WTC11 (cell line): Measurements from ENCODE around the gene CA5B. TPM values are rescaled to one million over a fixed set of nuclear protein-coding genes. Genes with fewer than 3 reads are reported as not detected.

Experiments used
- ATAC-seq: fragments of 200-7000 bp; cut with Tn5 transposase; 2 replicates; pipeline ENCODE4 v1.10.0; 2021; ENCODE audit warnings: mild to moderate bottlenecking, moderate library complexity
- CTCF ChIA-PET: fragments of 300-600 bp; sonication (Branson Sonifier 250); formaldehyde crosslinking; loops from one replicate; lab custom pipeline; 2021; ENCODE audit warnings: antibody characterized with exemption; lab: Charles Lee
- POLR2A ChIA-PET: fragments of 350-600 bp; sonication (Branson Sonifier 250); formaldehyde crosslinking; loops from one replicate; lab custom pipeline; 2021; ENCODE audit warnings: antibody characterized with exemption; lab: Charles Lee
- DNase-seq: peaks from one replicate; pipeline ENCODE4 v3.0.0; 2021; ENCODE audit warnings: low spot score
- H3K27ac Mint-ChIP-seq: 2 replicates; pipeline ENCODE4 v1.8.0; 2021; ENCODE audit warnings: mixed read lengths
- H3K27me3 Mint-ChIP-seq: 2 replicates; pipeline ENCODE4 v1.8.0; 2021; ENCODE audit warnings: low read depth, mild to moderate bottlenecking, moderate library complexity, mixed read lengths
- H3K36me3 Mint-ChIP-seq: 2 replicates; pipeline ENCODE4 v1.8.0; 2021; ENCODE audit warnings: mixed read lengths
- H3K4me1 Mint-ChIP-seq: 2 replicates; pipeline ENCODE4 v1.8.0; 2022; ENCODE audit warnings: mixed read lengths
- H3K4me3 Mint-ChIP-seq: 2 replicates; pipeline ENCODE4 v1.8.0; 2021; ENCODE audit warnings: mild to moderate bottlenecking, moderate library complexity, mixed read lengths
- H3K9me3 Mint-ChIP-seq: 2 replicates; pipeline ENCODE4 v1.8.0; 2021; ENCODE audit warnings: mixed read lengths
- EMX1 ChIP-seq: fragments of 250-450 bp; sonication (Bioruptor Pico); IDR thresholded peaks from 2 replicates; pipeline ENCODE4 v1.8.0; 2021; ENCODE audit warnings: mild to moderate bottlenecking
- GABPB1 ChIP-seq: sonication (generic); formaldehyde crosslinking; IDR thresholded peaks from 2 replicates; pipeline ENCODE4 v1.8.1; 2023; ENCODE audit warnings: mild to moderate bottlenecking, missing genetic modification reagents
- IRF1 ChIP-seq: sonication (generic); formaldehyde crosslinking; IDR thresholded peaks from 2 replicates; pipeline ENCODE4 v1.8.0; 2023; ENCODE audit warnings: missing genetic modification reagents
- MXD4 ChIP-seq: fragments of 250-450 bp; sonication (Bioruptor Pico); IDR thresholded peaks from 2 replicates; pipeline ENCODE4 v1.8.0; 2021; ENCODE audit warnings: mild to moderate bottlenecking, moderate library complexity, borderline replicate concordance
- PRDM15 ChIP-seq: sonication (generic); formaldehyde crosslinking; IDR thresholded peaks from 2 replicates; pipeline ENCODE4 v1.8.0; 2022; ENCODE audit warnings: missing genetic modification reagents
- PRRX2 ChIP-seq: fragments of 250-450 bp; sonication (Bioruptor Pico); IDR thresholded peaks from 2 replicates; pipeline ENCODE4 v1.8.0; 2021; ENCODE audit warnings: mild to moderate bottlenecking
- TEAD1 ChIP-seq: sonication (generic); formaldehyde crosslinking; IDR thresholded peaks from 2 replicates; pipeline ENCODE4 v1.8.0; 2022; ENCODE audit warnings: mild to moderate bottlenecking, missing genetic modification reagents
- ZNF121 ChIP-seq: sonication (generic); formaldehyde crosslinking; IDR thresholded peaks from 2 replicates; pipeline ENCODE4 v1.8.0; 2023; ENCODE audit warnings: missing genetic modification reagents
- ZNF317 ChIP-seq: sonication (generic); formaldehyde crosslinking; IDR thresholded peaks from 2 replicates; pipeline ENCODE4 v1.8.1; 2023; ENCODE audit warnings: low read depth, mild to moderate bottlenecking, moderate library complexity, missing genetic modification reagents, borderline replicate concordance
- ZNF423 ChIP-seq: fragments of 250-450 bp; sonication (Bioruptor Pico); IDR thresholded peaks from 2 replicates; pipeline ENCODE4 v2.1.2; 2022; ENCODE audit warnings: mild to moderate bottlenecking, moderate library complexity
- total RNA-seq: library from RNA; stranded (reverse); gene quantifications from 3 replicates; pipeline ENCODE4 v1.2.3, GENCODE V29; 2021
- TF ChIP-seq, protein P1 (sequence below): sonication (generic); formaldehyde crosslinking; IDR thresholded peaks from 2 replicates; pipeline ENCODE4 v1.8.0; 2022; ENCODE audit warnings: mild to moderate bottlenecking, missing genetic modification reagents
- TF ChIP-seq, protein P2 (sequence below): sonication (generic); formaldehyde crosslinking; IDR thresholded peaks from 2 replicates; pipeline ENCODE4 v1.8.1; 2023; ENCODE audit warnings: mild to moderate bottlenecking, missing genetic modification reagents, borderline replicate concordance
- TF ChIP-seq, protein P3 (sequence below): fragments of 250-450 bp; sonication (Bioruptor Pico); conservative IDR thresholded peaks from 2 replicates; pipeline ENCODE4 v1.9.0; 2021; ENCODE audit warnings: mild to moderate bottlenecking
- TF ChIP-seq, protein P4 (sequence below): fragments of 250-450 bp; sonication (Bioruptor Pico); IDR thresholded peaks from 2 replicates; pipeline ENCODE4 v2.1.2; 2022; ENCODE audit warnings: mild to moderate bottlenecking, moderate library complexity
- TF ChIP-seq, protein P5 (sequence below): sonication (generic); formaldehyde crosslinking; IDR thresholded peaks from 2 replicates; pipeline ENCODE4 v1.8.0; 2022; ENCODE audit warnings: mild to moderate bottlenecking, missing genetic modification reagents

CA5B gene
- total RNA-seq, 1 experiment from 2014 or later, result 9.0 TPM

DNA sequence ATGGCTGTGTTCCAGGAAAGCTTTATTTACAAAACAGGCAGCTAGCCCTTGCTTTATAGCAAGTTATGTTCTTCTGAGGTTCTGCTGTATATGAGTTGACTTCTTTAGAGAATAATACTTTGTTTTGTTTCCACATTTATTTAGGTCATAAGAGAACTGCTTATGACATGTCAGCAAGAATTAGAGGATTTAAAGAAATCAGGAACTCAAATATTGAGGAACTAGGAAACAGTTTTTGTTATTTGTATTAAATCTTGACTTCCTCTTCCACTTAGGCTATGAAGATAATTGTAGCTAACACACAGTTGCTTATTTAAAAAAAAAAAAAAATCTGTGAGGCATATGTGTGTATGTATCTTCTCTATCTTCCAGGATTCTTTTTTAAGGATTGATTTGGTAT, 66.5 kb downstream of the CA5B start:
- CTCF ChIA-PET, result no interaction called here
- POLR2A ChIA-PET, result no interaction called here
- Mint-ChIP-seq H3K4me3 (no peak overlapping the region), H3K27ac (no peak overlapping the region), H3K36me3 (peaks cover 32% of the 10 kb centered on the region), H3K4me1 (no peaks in the 10 kb centered on the region)
- DNase-seq, result no peak
- no peak for TF ChIP-seq PRDM15
- no peak for TF ChIP-seq ZNF423
- no peak for TF ChIP-seq IRF1
- TF ChIP-seq, protein P1, sequence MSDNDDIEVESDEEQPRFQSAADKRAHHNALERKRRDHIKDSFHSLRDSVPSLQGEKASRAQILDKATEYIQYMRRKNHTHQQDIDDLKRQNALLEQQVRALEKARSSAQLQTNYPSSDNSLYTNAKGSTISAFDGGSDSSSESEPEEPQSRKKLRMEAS (CRISPR knock-in tag), result no peak
- TF ChIP-seq TEAD1 (CRISPR knock-in tag), result no peak
- TF ChIP-seq ZNF121, result no peak
- TF ChIP-seq, protein P2, sequence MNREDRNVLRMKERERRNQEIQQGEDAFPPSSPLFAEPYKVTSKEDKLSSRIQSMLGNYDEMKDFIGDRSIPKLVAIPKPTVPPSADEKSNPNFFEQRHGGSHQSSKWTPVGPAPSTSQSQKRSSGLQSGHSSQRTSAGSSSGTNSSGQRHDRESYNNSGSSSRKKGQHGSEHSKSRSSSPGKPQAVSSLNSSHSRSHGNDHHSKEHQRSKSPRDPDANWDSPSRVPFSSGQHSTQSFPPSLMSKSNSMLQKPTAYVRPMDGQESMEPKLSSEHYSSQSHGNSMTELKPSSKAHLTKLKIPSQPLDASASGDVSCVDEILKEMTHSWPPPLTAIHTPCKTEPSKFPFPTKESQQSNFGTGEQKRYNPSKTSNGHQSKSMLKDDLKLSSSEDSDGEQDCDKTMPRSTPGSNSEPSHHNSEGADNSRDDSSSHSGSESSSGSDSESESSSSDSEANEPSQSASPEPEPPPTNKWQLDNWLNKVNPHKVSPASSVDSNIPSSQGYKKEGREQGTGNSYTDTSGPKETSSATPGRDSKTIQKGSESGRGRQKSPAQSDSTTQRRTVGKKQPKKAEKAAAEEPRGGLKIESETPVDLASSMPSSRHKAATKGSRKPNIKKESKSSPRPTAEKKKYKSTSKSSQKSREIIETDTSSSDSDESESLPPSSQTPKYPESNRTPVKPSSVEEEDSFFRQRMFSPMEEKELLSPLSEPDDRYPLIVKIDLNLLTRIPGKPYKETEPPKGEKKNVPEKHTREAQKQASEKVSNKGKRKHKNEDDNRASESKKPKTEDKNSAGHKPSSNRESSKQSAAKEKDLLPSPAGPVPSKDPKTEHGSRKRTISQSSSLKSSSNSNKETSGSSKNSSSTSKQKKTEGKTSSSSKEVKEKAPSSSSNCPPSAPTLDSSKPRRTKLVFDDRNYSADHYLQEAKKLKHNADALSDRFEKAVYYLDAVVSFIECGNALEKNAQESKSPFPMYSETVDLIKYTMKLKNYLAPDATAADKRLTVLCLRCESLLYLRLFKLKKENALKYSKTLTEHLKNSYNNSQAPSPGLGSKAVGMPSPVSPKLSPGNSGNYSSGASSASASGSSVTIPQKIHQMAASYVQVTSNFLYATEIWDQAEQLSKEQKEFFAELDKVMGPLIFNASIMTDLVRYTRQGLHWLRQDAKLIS (CRISPR knock-in tag), result no peak
- no peak for TF ChIP-seq PRRX2 (CRISPR knock-in tag)
- TF ChIP-seq, protein P3, sequence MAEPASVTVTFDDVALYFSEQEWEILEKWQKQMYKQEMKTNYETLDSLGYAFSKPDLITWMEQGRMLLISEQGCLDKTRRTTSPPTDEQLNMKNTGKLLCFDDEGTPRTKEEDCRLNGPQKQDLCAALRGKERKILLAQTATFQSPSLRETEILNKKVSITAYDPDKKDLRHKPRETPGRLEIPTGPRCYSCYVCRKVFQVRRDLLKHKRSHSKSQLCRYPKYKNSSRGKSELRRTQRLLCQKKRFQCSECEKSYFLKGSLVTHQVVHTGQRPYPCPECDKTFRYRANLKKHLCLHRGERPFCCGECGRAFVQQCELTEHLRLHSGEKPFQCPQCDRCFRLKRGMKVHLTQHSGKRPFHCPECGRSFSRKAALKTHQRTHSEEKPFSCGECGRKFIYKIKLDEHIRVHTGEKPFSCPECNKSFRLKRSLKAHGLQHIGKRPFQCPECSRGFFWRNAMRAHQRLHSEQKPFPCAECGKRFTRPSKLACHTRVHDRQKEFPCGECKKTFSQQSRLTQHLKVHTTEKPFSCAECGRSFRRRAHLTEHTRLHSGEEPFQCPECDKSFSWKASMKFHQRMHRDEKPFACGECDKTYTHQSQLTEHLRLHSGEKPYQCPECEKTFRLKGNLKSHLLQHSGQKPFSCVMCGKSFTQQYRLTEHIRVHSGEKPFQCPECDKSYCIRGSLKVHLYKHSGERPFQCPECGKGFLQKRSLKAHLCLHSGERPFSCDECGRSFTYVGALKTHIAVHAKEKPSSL (CRISPR knock-in tag), result no peak
- TF ChIP-seq GABPB1 (CRISPR knock-in tag), result no peak
- TF ChIP-seq, protein P4, sequence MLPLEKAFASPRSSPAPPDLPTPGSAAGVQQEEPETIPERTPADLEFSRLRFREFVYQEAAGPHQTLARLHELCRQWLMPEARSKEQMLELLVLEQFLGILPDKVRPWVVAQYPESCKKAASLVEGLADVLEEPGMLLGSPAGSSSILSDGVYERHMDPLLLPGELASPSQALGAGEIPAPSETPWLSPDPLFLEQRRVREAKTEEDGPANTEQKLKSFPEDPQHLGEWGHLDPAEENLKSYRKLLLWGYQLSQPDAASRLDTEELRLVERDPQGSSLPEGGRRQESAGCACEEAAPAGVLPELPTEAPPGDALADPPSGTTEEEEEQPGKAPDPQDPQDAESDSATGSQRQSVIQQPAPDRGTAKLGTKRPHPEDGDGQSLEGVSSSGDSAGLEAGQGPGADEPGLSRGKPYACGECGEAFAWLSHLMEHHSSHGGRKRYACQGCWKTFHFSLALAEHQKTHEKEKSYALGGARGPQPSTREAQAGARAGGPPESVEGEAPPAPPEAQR (CRISPR knock-in tag), result no peak
- TF ChIP-seq, all 79 proteins: peak for 0
- H3K9me3 Mint-ChIP-seq, result no peaks in the 10 kb centered on the region
- no peak for ATAC-seq
- no peaks in the 10 kb centered on the region for H3K27me3 Mint-ChIP-seq

- no peak for ATAC-seq
- ChIA-PET POLR2A (no interaction called here), CTCF (interaction anchor here (0.6 to 1.3 kb wide), 2 partner anchors 10 to 863 kb away, joined by 3 to 4 read pairs; no protein-coding TSS in a partner anchor)
- Mint-ChIP-seq H3K4me1 (no peaks in the 10 kb centered on the region), H3K36me3 (peaks cover 46% of the 10 kb centered on the region), H3K4me3 (no peak overlapping the region), H3K9me3 (no peaks in the 10 kb centered on the region), H3K27ac (no peak overlapping the region), H3K27me3 (no peaks in the 10 kb centered on the region)
- no peak for TF ChIP-seq ZNF121
- no peak for TF ChIP-seq MXD4 (CRISPR knock-in tag)
- TF ChIP-seq EMX1 (CRISPR knock-in tag), result no peak
- TF ChIP-seq, protein P5, sequence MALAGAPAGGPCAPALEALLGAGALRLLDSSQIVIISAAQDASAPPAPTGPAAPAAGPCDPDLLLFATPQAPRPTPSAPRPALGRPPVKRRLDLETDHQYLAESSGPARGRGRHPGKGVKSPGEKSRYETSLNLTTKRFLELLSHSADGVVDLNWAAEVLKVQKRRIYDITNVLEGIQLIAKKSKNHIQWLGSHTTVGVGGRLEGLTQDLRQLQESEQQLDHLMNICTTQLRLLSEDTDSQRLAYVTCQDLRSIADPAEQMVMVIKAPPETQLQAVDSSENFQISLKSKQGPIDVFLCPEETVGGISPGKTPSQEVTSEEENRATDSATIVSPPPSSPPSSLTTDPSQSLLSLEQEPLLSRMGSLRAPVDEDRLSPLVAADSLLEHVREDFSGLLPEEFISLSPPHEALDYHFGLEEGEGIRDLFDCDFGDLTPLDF (CRISPR knock-in tag), result no peak
- TF ChIP-seq, protein P3 (CRISPR knock-in tag), result no peak
- no peak for TF ChIP-seq ZNF317
- no peak for DNase-seq
Observed at GRCh38 chrX:15808254-15808653, 70.2 kb downstream of the CA5B start.
